K562 (cell line): ENCODE data around the gene ATP2A1. TPM values are rescaled to one million over a fixed set of nuclear protein-coding genes. Genes with fewer than 3 reads are reported as not detected.

Experiments used
- LARP7 ChIP-seq: fragments of 450-650 bp; IDR thresholded peaks from 2 replicates; pipeline ENCODE4 v1.6.1; 2016
- MGA ChIP-seq: fragments of 450-650 bp; IDR thresholded peaks from 2 replicates; pipeline ENCODE4 v1.6.1; 2016; ENCODE audit warnings: mild to moderate bottlenecking, moderate library complexity
- polyA plus RNA-seq, 8 experiments: library from polyadenylated mRNA; depleted of rRNA in 4 of 8; stranded (reverse) in 5 of 8; unstranded in 3 of 8; fragments of >200 nt; fragmentation: Nextera tagmentation in 2 of 8; fragmentation: Illumina TruSeq in 1 of 8; extraction: Ambion mirVana in 2 of 8; extraction: Trizol in 1 of 8; gene quantifications; 2 replicates each; pipeline versions ENCODE4 v1.2.1 to v1.2.3, GENCODE V29; 2011 to 2014; ENCODE audit warnings: inconsistent platforms in 1 of 8, missing spikeins in 1 of 8
- total RNA-seq, 7 experiments: library from RNA; depleted of rRNA in 6 of 7; stranded (reverse); fragments of >200 nt in 6 of 7; fragmentation: Illumina TruSeq in 2 of 7; extraction: Trizol in 2 of 7; gene quantifications; 2 replicates each; pipeline versions ENCODE4 v1.2.1 to v1.2.3, GENCODE V29; 2011 to 2021; ENCODE audit warnings: low replicate concordance in 1 of 7

The ATP2A1 gene
- total and polyA plus RNA-seq, 9 of the 15 experiments (the other 6 are each of a cell fraction or from before 2014, with no cell fraction given): 0.25 to 2.6 (median 0.65) TPM

GRCh38 chr16:28912558-28912957 lies 34.3 kb downstream of the ATP2A1 start (continued):
- TF ChIP-seq MGA (no peak), LARP7 (no peak)
